Smooth muscle cell (in vitro differentiated cells): ENCODE measurements around the gene MINDY4. TPM values are rescaled to one million over a fixed set of nuclear protein-coding genes. Genes with fewer than 3 reads are reported as not detected.

Experiments
- DNase-seq: peaks from one replicate; lab custom pipeline; 2025; ENCODE audit not compliant: unreplicated experiment; lab: John Stamatoyannopoulos, UW
- H2AFZ ChIP-seq: fragments of 200-600 bp; sonication (generic); 2 replicates; pipeline ENCODE4 v1.6.0; 2016; ENCODE audit warnings: antibody characterized with exemption, low read depth, mild to moderate bottlenecking
- H3F3A ChIP-seq: fragments of 200-600 bp; sonication (generic); 2 replicates; pipeline ENCODE4 v1.6.0; 2017; ENCODE audit warnings: antibody characterized with exemption, low read depth
- H3K27ac ChIP-seq: fragments of 200-600 bp; sonication (generic); 2 replicates; pipeline ENCODE4 v1.5.1; 2016; ENCODE audit warnings: low read depth, mild to moderate bottlenecking
- H3K27me3 ChIP-seq: fragments of 200-600 bp; sonication (generic); 2 replicates; pipeline ENCODE4 v1.6.1; 2016; ENCODE audit warnings: low read depth, mild to moderate bottlenecking
- H3K36me3 ChIP-seq: fragments of 200-600 bp; sonication (generic); 2 replicates; pipeline ENCODE4 v1.5.1; 2016; ENCODE audit warnings: low read depth
- H3K4me1 ChIP-seq: fragments of 200-600 bp; sonication (generic); 2 replicates; pipeline ENCODE4 v1.5.1; 2016; ENCODE audit warnings: low read depth
- H3K4me2 ChIP-seq: fragments of 200-600 bp; sonication (generic); 2 replicates; pipeline ENCODE4 v1.6.0; 2016; ENCODE audit warnings: mild to moderate bottlenecking
- H3K4me3 ChIP-seq: fragments of 200-600 bp; sonication (generic); 2 replicates; pipeline ENCODE4 v1.5.1; 2016; ENCODE audit warnings: mild to moderate bottlenecking
- H3K79me2 ChIP-seq: fragments of 200-600 bp; sonication (generic); 2 replicates; pipeline ENCODE4 v1.6.0; 2016; ENCODE audit warnings: low read depth, mild to moderate bottlenecking
- H3K9ac ChIP-seq: fragments of 200-600 bp; sonication (generic); 2 replicates; pipeline ENCODE4 v1.6.0; 2016; ENCODE audit warnings: low read depth
- H3K9me3 ChIP-seq: fragments of 200-600 bp; sonication (generic); replicated peaks from 2 replicates; pipeline ENCODE4 v1.5.1; 2016; ENCODE audit warnings: low read depth
- H4K20me1 ChIP-seq: fragments of 200-600 bp; sonication (generic); 2 replicates; pipeline ENCODE4 v1.6.0; 2016; ENCODE audit warnings: low read depth
- WGBS: methylation state at CpG from one replicate; pipeline ENCODE4 v1.1.7; 2016; ENCODE audit warnings: low lambda C conversion rate; 5-methylcytosine and 5-hydroxymethylcytosine counted together
- polyA plus RNA-seq: library from polyadenylated mRNA; unstranded; fragments of >200 nt; fragmentation: Nextera tagmentation; extraction: Ambion mirVana; gene quantifications from 2 replicates; pipeline ENCODE4 v1.2.1, GENCODE V29; 2016
- total RNA-seq: library from RNA; depleted of rRNA; stranded (reverse); fragments of >200 nt; gene quantifications from 2 replicates; pipeline ENCODE4 v1.2.3, GENCODE V29; 2014
- TF ChIP-seq, protein P1 (sequence below): fragments of 200-600 bp; sonication (generic); IDR thresholded peaks from 2 replicates; pipeline ENCODE4 v1.5.1; 2017; ENCODE audit warnings: borderline replicate concordance, mild to moderate bottlenecking, antibody characterized with exemption; ENCODE audit not compliant: insufficient read depth, poor library complexity, severe bottlenecking

The MINDY4 gene
- total and polyA plus RNA-seq, 2 experiments from 2014 or later = 4.9 to 5.3 TPM

DNA sequence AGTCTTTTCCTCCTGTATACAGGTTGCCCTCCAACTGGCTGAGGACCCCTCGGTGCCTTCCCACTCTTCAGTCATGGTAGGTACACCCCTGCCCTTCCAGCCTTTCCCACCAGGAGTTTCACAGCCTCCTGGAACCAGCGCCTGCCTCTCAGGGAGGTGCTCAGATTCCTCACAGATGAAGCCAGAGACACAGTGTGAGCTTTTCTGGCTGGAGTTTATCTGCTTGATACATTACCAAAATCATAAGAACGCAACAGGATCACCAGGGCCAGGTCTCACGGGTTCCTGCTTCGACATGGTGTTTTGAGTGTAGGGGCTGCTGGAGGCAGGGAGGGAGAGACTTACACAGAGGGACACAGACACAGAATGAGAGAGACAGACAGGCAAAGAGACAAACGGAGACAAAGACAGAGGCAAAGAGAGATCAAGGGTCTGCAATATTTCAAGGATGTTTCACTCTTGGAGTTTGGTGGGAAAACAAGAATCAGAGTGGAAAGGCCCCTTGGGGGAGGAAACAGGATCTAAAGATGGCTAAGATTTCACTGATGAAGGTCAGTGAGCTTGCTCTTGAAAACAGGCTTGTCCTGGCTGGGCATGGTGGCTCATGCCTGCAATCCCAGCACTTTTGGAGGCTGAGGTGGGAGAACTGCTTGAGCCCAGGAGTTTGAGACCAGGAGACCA is 25.8 kb upstream of the MINDY4 start:
- H3K27me3 ChIP-seq = no peaks in the 10 kb centered on the region
- no peaks in the 10 kb centered on the region for H3K36me3 ChIP-seq
- peaks cover 4% of the 10 kb centered on the region for H3F3A ChIP-seq
- no peak overlapping the region for H3K27ac ChIP-seq
- no peak overlapping the region for H3K4me2 ChIP-seq
- no peaks in the 10 kb centered on the region for H3K4me1 ChIP-seq
- H3K9ac ChIP-seq = no peak overlapping the region
- no peaks in the 10 kb centered on the region for H3K9me3 ChIP-seq
- no peak overlapping the region for H2AFZ ChIP-seq
- WGBS = 82% methylated on average over 6 of the region's 6 CpGs
- H3K79me2 ChIP-seq = no peaks in the 10 kb centered on the region
- no peak for DNase-seq
- H4K20me1 ChIP-seq = no peaks in the 10 kb centered on the region
- no peak overlapping the region for H3K4me3 ChIP-seq
- TF ChIP-seq, protein P1, sequence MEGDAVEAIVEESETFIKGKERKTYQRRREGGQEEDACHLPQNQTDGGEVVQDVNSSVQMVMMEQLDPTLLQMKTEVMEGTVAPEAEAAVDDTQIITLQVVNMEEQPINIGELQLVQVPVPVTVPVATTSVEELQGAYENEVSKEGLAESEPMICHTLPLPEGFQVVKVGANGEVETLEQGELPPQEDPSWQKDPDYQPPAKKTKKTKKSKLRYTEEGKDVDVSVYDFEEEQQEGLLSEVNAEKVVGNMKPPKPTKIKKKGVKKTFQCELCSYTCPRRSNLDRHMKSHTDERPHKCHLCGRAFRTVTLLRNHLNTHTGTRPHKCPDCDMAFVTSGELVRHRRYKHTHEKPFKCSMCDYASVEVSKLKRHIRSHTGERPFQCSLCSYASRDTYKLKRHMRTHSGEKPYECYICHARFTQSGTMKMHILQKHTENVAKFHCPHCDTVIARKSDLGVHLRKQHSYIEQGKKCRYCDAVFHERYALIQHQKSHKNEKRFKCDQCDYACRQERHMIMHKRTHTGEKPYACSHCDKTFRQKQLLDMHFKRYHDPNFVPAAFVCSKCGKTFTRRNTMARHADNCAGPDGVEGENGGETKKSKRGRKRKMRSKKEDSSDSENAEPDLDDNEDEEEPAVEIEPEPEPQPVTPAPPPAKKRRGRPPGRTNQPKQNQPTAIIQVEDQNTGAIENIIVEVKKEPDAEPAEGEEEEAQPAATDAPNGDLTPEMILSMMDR = no peak

- no peaks in the 10 kb centered on the region for H4K20me1 ChIP-seq
- H3K27me3 ChIP-seq = no peaks in the 10 kb centered on the region
- H2AFZ ChIP-seq = no peak overlapping the region
- H3K4me3 ChIP-seq = no peak overlapping the region
- H3K36me3 ChIP-seq = no peaks in the 10 kb centered on the region
- no peak overlapping the region for H3K9ac ChIP-seq
- WGBS = 96% methylated on average over 2 of the region's 2 CpGs
- H3F3A ChIP-seq = peaks cover 8% of the 10 kb centered on the region
- peak overlapping the region; percentile 72 for H3K27ac ChIP-seq
- H3K9me3 ChIP-seq = no peaks in the 10 kb centered on the region
- no peaks in the 10 kb centered on the region for H3K4me1 ChIP-seq
- no peaks in the 10 kb centered on the region for H3K79me2 ChIP-seq
- H3K4me2 ChIP-seq = peak overlapping the region; percentile 54
- no peak for DNase-seq
- TF ChIP-seq, protein P1 = no peak
Observed at GRCh38 chr7:30750010-30750409, 21.2 kb upstream of the MINDY4 start.

DNA sequence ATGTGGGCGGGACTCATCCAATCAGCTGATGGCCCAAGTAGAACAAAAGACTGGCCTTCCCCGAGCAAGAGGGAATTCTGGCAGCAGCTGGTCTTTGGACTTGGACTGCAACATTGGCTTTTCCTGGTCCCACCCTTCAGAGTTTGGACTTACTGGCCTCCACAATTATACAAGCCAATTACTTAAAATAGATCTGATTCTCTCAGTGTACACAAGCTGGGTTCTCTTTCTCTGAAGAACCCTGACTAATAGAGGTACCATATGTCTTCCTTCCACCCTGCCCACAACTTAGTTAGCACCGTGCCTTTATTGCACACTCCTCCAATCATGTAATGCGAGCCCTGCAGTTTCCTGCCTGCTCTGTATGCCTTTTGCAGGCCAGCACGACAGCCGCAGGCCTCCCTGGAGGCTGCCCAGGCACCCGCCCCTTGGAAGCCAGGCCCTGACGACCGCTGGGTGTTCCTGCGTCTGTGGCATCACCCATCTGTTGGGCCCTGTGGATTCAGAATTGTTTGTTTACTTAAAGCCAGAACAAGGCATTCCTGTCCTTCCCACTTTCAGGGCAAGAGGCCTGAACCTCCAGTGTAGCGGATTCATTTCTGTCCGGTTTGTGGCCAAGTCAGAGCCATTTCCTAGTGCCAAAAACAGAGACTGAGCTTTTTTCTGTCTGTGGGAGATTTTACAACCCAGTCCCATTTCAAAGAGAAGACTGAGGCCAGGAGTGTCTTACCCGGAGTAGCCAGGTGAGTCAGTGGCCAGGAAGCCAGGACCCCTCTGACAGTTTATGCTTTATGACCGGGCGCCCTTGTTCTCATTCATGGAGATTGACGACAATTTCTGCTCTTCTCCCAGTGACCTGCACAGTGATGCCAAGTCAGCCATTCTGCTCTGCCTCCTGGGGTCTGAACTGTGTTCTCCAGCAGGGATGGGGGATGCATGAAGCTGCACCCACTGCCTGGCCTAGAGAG is 20.2 kb upstream of the MINDY4 start:
- H3K4me1 ChIP-seq = no peaks in the 10 kb centered on the region
- H2AFZ ChIP-seq = no peak overlapping the region
- peak overlapping the region; percentile 72 for H3K27ac ChIP-seq
- no peaks in the 10 kb centered on the region for H3K27me3 ChIP-seq
- no peaks in the 10 kb centered on the region for H4K20me1 ChIP-seq
- no peaks in the 10 kb centered on the region for H3K79me2 ChIP-seq
- no peaks in the 10 kb centered on the region for H3K36me3 ChIP-seq
- H3K4me3 ChIP-seq = no peak overlapping the region
- WGBS = 32% methylated on average over 16 of the region's 16 CpGs
- H3K9ac ChIP-seq = no peak overlapping the region
- TF ChIP-seq, protein P1 = no peak
- no peaks in the 10 kb centered on the region for H3K9me3 ChIP-seq
- H3F3A ChIP-seq = peaks cover 8% of the 10 kb centered on the region
- peak; percentile 12 for DNase-seq
- peak overlapping the region; percentile 54 for H3K4me2 ChIP-seq
